Kidney (tissue), 14 donors: Measurements from ENCODE around the gene GABARAP. TPM values are rescaled to one million over a fixed set of nuclear protein-coding genes. Genes with fewer than 3 reads are reported as not detected.
"Not testable (repeated sequence)": the region's sequence is repeated elsewhere in the genome, so short reads cannot be mapped to it uniquely, and the experiment has no call there.

Experiments used
- DNase-seq, 5 donors: peaks; one replicate each; pipeline ENCODE4 v3.0.0-alpha.2; 2013 to 2020
- FAIRE-seq: peaks from 2 replicates; lab custom pipeline; 2012; peaks lifted over from hg19 to GRCh38; lab: Jason Lieb, UNC
- H3K27ac ChIP-seq, 2 donors: one replicate each; pipeline ENCODE4 v1.7.0; 2013; ENCODE audit warnings: low read depth in 2 of 2, low read length in 2 of 2, inconsistent platforms in 1 of 2
- H3K27me3 ChIP-seq: one replicate; pipeline ENCODE4 v1.7.1; 2013; ENCODE audit warnings: low read length, inconsistent platforms; ENCODE audit not compliant: control insufficient read depth, insufficient read depth
- H3K36me3 ChIP-seq, 3 donors: one replicate each; pipeline versions ENCODE4 v1.7.0 to v1.7.1; 2013; ENCODE audit warnings: low read length in 3 of 3, control low read depth in 1 of 3, inconsistent platforms in 1 of 3; ENCODE audit not compliant: insufficient read depth in 3 of 3, control insufficient read depth in 2 of 3
- H3K4me1 ChIP-seq, 3 donors: one replicate each; pipeline versions ENCODE4 v1.7.0 to v1.7.1; 2013; ENCODE audit warnings: low read length in 3 of 3, inconsistent platforms in 1 of 3, low read depth in 1 of 3; ENCODE audit not compliant: control insufficient read depth in 2 of 3, insufficient read depth in 2 of 3
- H3K4me3 ChIP-seq, 3 donors: one replicate each; pipeline versions ENCODE4 v1.7.0 to v1.8.1; 2013; ENCODE audit warnings: low read length in 3 of 3, control low read depth in 1 of 3, inconsistent platforms in 1 of 3
- H3K9ac ChIP-seq, 3 donors: one replicate each; pipeline versions ENCODE4 v1.7.0 to v1.7.1; 2013; ENCODE audit warnings: low read length in 3 of 3, control low read depth in 1 of 3, inconsistent platforms in 1 of 3
- H3K9me3 ChIP-seq, 3 donors: one replicate each; pipeline versions ENCODE4 v1.7.0 to v1.7.1; 2013; ENCODE audit warnings: low read length in 3 of 3, control low read depth in 1 of 3, inconsistent platforms in 1 of 3; ENCODE audit not compliant: control insufficient read depth in 2 of 3, insufficient read depth in 1 of 3
- intact Hi-C: fragments of 100-400 bp; cut with DNase I; formaldehyde crosslinking; loops from one replicate; pipeline ENCODE4 v1.11.1; 2022
- polyA plus RNA-seq: library from polyadenylated mRNA; stranded (reverse); fragments of 350-450 nt; fragmentation: Illumina TruSeq; extraction: RNeasy Lipid Tissue Mini Kit (QIAGEN cat#74804); gene quantifications from one replicate; pipeline ENCODE4 v1.2.3, GENCODE V29; 2014; ENCODE audit warnings: low read depth, low replicate concordance; ENCODE audit not compliant: insufficient read depth
- total RNA-seq: library from RNA; stranded (reverse); fragmentation: NEBNext Ultra II Directional; extraction: Animal tissue kit (Norgen Biotek cat#: 25700); gene quantifications from one replicate; pipeline ENCODE4 v1.2.1, GENCODE V29; 2021
- TF ChIP-seq, protein P1 (sequence below): IDR thresholded peaks from 3 replicates; pipeline ENCODE4 v1.5.1; 2012; ENCODE audit warnings: mild to moderate bottlenecking, moderate library complexity, borderline replicate concordance; ENCODE audit not compliant: insufficient read depth; ENCODE audit errors: extremely low read depth
- donor health status: control.
- donor health status: control.
- donor health status: control.
- donor health status: control.
- donor health status: control.
- donor health status: DM: yes; HTN: yes; CAD: no.
- donor health status: Normal renal cell carcinoma (clear cell type).

GABARAP gene
- total and polyA plus RNA-seq, 2 donors from 2014 or later = 477 to 1,483 TPM

DNA sequence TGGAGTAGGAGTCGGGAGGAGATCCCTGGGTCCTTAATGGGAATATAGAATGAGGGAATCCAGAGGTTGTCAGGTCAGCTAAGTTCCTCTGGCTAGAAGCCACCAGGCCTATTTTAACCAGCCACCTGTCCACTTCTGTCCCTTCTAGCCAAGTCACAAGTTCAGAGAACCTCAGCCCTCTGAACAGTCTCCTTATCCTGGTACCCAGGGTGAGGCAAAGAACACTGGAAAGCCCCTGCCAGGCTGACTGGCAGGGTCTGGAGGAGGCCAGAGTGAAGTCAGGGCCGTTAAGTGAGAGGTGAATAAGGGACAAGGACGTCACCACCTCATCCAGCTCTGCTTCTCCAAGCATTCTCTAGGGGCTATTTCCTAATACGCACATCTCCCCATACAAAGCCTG lies 6.5 kb upstream of the GABARAP start:
- H3K36me3 ChIP-seq = peaks cover 7 to 16% (median 13%) of the 10 kb centered on the region in 3 donors
- TF ChIP-seq, protein P1, sequence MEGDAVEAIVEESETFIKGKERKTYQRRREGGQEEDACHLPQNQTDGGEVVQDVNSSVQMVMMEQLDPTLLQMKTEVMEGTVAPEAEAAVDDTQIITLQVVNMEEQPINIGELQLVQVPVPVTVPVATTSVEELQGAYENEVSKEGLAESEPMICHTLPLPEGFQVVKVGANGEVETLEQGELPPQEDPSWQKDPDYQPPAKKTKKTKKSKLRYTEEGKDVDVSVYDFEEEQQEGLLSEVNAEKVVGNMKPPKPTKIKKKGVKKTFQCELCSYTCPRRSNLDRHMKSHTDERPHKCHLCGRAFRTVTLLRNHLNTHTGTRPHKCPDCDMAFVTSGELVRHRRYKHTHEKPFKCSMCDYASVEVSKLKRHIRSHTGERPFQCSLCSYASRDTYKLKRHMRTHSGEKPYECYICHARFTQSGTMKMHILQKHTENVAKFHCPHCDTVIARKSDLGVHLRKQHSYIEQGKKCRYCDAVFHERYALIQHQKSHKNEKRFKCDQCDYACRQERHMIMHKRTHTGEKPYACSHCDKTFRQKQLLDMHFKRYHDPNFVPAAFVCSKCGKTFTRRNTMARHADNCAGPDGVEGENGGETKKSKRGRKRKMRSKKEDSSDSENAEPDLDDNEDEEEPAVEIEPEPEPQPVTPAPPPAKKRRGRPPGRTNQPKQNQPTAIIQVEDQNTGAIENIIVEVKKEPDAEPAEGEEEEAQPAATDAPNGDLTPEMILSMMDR = no peak
- H3K27ac ChIP-seq = no peak overlapping the region
- no peak overlapping the region for H3K9ac ChIP-seq
- no peak overlapping the region for H3K4me3 ChIP-seq
- H3K4me1 ChIP-seq = peaks cover 5 to 25% (median 19%) of the 10 kb centered on the region in 3 donors
- no peaks in the 10 kb centered on the region for H3K9me3 ChIP-seq
- H3K27me3 ChIP-seq = no peaks in the 10 kb centered on the region
- no peak for DNase-seq
- intact Hi-C loops = no loop called here
- FAIRE-seq = no peak

DNA sequence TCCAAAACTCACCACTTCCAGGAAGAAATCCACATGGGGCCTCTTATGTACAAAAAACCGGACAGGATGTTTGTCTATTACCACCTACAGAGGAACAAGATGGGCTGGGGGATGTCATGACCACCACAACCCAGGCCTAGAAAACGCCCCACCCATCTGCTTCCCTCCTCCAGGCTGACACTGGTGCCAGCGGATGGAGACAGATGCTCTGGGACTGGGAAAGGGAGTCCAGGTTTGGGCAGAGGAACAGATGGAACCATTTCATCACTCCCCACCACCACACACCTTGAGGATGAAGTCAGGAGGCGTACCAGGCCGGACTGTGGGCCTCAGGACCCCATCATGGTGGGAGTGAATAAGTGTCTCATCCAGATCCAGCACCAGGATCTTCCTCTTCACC lies 4.5 kb upstream of the GABARAP start:
- FAIRE-seq = no peak
- Histone ChIP-seq H3K9me3 (no peaks in the 10 kb centered on the region), H3K36me3 (peaks cover 7 to 16% (median 13%) of the 10 kb centered on the region in 3 donors), H3K4me1 (peaks cover 0 to 26% (median 16%) of the 10 kb centered on the region in 3 donors), H3K9ac (no peak overlapping the region), H3K27ac (no peak overlapping the region), H3K4me3 (no peak overlapping the region), H3K27me3 (no peaks in the 10 kb centered on the region)
- intact Hi-C loops = no loop called here
- TF ChIP-seq, protein P1 = no peak
- no peak for DNase-seq

DNA sequence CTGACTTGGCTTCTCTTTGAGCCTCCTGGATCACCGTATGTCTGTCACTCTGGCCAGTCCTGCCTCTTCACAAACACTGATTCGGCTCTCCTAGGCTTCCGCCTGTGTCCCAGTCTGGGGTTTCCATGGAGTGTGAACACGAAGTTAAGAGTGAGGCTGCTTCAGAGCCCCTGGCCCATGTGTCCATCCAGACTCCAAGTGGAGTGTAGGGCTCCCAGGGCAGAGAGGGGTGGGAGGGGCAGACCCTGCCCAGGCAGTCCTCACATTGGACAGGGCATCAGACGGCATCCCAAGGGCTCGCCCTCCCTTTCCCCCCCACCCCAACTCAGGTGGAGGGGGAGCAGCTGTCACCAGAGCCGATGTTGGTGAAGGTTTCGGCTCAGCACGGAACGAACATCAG lies 1.6 kb upstream of the GABARAP start:
- H3K9me3 ChIP-seq, H3K27ac ChIP-seq, H3K27me3 ChIP-seq, intact Hi-C loops, FAIRE-seq: not testable (repeated sequence)
- Histone ChIP-seq H3K4me1 (peaks cover 7 to 26% (median 20%) of the 10 kb centered on the region in 3 donors), H3K9ac (peak overlapping the region in 1 of 3 donors; percentile 89), H3K4me3 (peak overlapping the region in 1 of 3 donors; percentile 86), H3K36me3 (peaks cover 14 to 26% (median 22%) of the 10 kb centered on the region in 3 donors)
- peak in 1 of 5 donors; percentile 55 for DNase-seq

DNA sequence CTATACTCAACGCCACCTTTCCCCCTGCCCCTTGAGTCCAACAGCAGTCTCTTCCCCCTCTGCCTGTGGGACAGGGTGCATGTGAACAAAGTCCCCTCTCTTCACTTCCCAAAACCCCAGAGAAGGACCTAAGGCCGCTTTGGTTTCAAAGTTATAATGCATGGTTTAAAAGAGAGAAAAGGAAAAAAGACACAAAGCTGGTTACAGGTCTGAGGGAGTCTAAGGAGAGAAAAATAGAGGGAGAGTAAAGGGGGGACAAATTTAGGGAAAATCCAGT lies 1.1 kb upstream of the GABARAP start:
- no peaks in the 10 kb centered on the region for H3K27me3 ChIP-seq
- peak overlapping the region; percentile 97 to 99 for H3K27ac ChIP-seq
- no peak for FAIRE-seq
- TF ChIP-seq, protein P1 = no peak
- H3K4me3 ChIP-seq = peak overlapping the region; percentile 71 to 99 (median 86)
- intact Hi-C loops = no loop called here
- DNase-seq = no peak
- peaks cover 7 to 23% (median 20%) of the 10 kb centered on the region in 3 donors for H3K4me1 ChIP-seq
- H3K9me3 ChIP-seq = no peaks in the 10 kb centered on the region
- H3K36me3 ChIP-seq = peaks cover 14 to 26% (median 22%) of the 10 kb centered on the region in 3 donors
- peak overlapping the region; percentile 71 to 97 (median 89) for H3K9ac ChIP-seq
